Colon (tissue), 2 donors: ENCODE measurements around the gene SCARF2.
"Not testable (repeated sequence)": the region's sequence is repeated elsewhere in the genome, so short reads cannot be mapped to it uniquely, and the experiment has no call there.

ENCODE experiments used
- FAIRE-seq: peaks from 2 replicates; lab custom pipeline; 2012; peaks lifted over from hg19 to GRCh38; lab: Jason Lieb, UNC
- donor health status: control.
- donor health status: control.

SCARF2 gene

GRCh38 chr22:20392365-20392881 lies 45.2 kb downstream of the SCARF2 start:
- FAIRE-seq, result not testable (repeated sequence)

GRCh38 chr22:20391222-20391621 lies 46.4 kb downstream of the SCARF2 start:
- FAIRE-seq, result no peak

- FAIRE-seq, result no peak
Observed at GRCh38 chr22:20390394-20390907, 47.2 kb downstream of the SCARF2 start.

DNA sequence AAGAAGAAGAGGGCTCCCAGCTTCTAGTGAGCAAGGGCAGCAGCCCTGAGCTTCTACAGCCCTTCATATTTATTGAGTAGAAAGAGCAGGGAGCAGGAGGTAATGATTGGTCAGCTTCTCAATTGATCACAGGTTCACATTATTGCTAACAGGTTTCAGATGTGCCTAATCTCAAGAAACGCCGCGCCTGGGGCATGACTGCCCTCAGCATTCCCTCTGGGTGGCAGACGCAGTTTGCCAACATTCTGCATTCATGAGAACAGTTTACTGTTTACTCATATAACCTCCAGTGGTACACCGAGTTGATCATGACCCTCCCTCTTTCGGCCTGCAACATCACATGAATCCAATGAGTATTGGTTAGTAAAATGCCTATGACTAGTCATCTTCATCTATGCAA lies 48.3 kb downstream of the SCARF2 start:
- no peak for FAIRE-seq

GRCh38 chr22:20388200-20388599 lies 49.4 kb downstream of the SCARF2 start:
- FAIRE-seq, result no peak

DNA sequence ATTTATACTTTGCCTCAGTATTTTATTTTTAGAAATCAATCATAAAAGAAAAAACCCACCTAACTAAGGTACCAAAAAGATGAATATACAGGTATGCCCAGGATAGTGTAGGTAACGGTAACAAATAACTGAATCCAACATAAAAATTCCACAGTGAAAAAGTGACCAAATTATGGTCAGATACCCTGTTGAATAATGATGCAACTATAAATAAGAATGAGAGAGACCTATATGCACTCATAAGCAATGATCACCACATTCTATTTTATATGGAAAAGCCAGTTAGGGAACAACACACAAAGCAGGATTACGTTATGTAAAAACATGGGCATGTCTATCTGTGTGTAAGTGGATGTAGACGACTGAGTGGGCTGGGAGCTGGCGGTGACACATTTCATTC lies 50.7 kb downstream of the SCARF2 start:
- FAIRE-seq, result no peak

DNA sequence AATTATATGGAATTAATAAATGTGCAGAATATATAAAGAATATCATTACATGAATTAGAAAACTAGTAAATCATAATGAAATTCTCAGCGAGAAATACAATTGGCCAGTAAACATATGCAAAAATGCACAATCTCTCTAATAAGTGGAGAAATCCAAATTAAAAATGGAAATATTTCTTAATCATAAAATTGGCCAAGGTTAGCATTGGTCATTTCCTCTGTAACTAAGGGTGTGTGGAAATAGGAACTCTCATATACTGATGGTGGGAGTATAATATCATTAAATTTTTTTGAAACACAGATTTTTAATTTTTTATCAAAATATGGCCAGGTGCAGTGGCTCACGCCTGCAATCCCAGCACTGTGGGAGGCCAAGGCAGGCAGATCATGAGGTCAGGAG lies 51.3 kb downstream of the SCARF2 start:
- FAIRE-seq, result no peak

GRCh38 chr22:20384865-20385264 lies 52.8 kb downstream of the SCARF2 start:
- no peak for FAIRE-seq

DNA sequence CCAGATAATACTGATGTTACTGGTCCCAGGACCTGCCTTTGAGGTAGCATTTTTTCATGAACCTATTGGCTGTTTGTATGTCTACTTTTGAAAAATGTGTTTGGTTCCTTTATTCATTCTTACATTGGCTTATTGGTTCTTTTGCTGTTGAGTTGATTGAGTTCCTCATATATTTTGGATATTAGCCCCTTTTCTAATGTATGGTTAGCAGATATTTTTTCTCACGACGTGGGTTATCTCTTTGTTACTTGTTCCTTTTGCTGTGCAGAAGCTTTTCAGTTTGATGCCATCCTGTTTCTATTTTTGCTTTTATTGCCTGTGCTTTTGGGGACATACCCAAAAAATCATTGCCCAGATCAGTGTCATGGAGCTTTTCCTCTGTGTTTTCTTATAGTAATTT lies 53.5 kb downstream of the SCARF2 start:
- FAIRE-seq, result no peak

DNA sequence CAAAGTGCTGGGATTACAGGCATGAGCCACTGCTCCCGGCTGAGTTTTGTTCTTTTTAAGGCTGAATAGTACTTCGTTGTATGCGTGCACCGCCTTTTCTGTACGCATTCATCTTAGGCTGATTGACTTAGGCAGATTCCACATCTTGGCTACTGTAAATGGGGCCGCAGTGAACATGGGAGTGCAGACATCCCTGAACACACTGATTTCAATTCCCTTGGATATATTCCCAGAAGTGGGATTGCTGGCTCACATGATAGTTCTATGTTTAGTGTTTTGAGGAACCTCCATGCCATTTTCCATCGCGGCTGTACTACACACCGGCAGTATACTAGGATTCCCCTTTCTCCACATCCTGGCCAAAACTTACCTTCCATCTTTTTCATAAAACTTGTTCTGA lies 54.1 kb downstream of the SCARF2 start:
- no peak for FAIRE-seq

DNA sequence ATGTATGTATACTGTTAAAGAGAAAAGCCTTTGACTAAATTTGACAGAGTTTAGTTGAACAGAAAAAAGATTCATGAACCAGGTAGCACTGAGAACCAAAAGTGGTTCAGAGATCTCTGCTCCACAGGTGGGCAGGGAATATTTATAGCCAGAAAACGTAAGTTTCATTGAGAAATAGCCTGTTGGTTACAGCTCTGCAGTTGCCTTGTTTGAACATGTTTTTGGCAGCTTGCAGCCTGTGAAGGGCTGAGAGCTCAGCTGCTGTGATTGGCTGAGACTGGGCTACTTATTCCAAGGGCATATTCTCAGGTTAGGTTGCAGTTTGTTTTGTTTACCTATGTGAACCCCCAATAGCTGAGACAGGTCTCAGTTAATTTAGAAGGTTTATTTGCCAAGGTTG lies 57.1 kb downstream of the SCARF2 start:
- no peak for FAIRE-seq

DNA sequence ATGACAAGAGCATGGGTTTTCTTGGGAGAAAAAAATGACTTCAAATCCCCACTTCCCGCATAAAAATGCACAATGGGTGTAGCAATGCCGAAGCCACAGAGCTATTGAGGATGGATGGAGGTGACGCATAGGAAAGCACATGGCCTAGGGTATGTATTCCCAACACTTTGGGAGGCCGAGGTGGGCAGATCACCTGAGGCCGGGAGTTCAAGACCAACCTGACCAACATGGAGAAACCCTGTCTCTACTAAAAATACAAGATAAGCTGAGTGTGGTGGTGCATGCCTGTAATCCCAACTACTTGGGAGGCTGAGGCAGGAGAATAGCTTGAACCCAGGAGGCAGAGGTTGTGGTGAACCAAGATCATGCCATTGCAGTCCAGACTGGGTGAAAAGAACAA lies 58.9 kb downstream of the SCARF2 start:
- FAIRE-seq, result not testable (repeated sequence)

DNA sequence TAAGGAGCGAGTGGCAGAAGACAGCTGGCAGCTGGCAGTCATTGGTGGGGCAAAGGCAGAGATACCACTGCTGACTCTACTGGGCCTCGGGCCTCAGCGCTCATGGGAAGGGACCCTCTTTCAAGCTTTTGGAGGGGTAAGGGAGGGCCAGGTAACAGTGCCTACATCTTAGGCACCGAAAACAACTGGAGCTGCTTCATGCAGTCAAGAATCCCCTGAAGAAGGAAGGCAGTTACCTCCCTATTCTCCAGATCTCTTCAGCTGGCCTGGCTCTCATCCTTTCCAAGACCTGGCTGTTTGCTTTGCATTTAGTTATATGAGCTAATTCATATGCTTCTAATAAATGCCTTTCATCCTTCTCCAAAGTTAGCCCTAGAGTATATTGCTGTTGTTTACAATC lies 59.5 kb downstream of the SCARF2 start:
- no peak for FAIRE-seq

DNA sequence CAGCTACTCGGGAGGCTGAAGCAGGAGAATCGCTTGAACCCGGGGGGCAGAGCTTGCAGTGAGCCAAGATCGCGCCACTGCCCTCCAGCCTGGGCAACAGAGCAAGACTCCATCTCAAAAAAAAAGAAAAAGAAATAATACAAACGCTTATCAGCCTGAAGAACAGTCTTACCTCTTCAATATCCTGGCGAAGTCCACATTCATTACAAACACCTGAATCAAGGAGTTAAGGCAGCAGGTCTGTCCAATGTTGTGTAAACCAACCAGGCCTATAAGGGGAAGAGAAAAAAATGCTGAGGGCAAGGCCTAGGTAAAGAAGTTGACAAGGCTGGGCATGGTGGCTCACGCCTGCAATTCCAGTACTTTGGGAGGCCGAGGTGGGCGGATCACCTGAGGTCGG lies 60.6 kb downstream of the SCARF2 start:
- not testable (repeated sequence) for FAIRE-seq

GRCh38 chr22:20376281-20376680 lies 61.3 kb downstream of the SCARF2 start:
- FAIRE-seq, result not testable (repeated sequence)
